OCI-LY7 (cell line): ENCODE data around the gene ERBB2. TPM values are rescaled to one million over a fixed set of nuclear protein-coding genes. Genes with fewer than 3 reads are reported as not detected.

Experiments
- BruUV-seq: library from RNA; stranded (reverse); fragments of 400-500 nt; replicated peaks from 2 replicates; lab custom pipeline; 2021; lab: Mats Ljungman, UMichigan
- CTCF ChIA-PET: fragments of 300-600 bp; sonication (Branson Sonifier 250); formaldehyde crosslinking; loops from one replicate; lab custom pipeline; 2022; ENCODE audit warnings: antibody characterized with exemption; ENCODE audit not compliant: unreplicated experiment; lab: Charles Lee
- POLR2A ChIA-PET: fragments of 300-600 bp; sonication (Branson Sonifier 250); formaldehyde crosslinking; loops from one replicate; lab custom pipeline; 2022; ENCODE audit warnings: antibody characterized with exemption; lab: Charles Lee
- DNase-seq: peaks from one replicate; pipeline ENCODE4 v3.0.0-alpha.2; 2015; ENCODE audit warnings: low spot score
- H2AFZ ChIP-seq: fragments of 200-600 bp; sonication (generic), shearing (Covaris generic); 2 replicates; pipeline ENCODE4 v1.6.1; 2014; ENCODE audit warnings: mild to moderate bottlenecking, antibody characterized with exemption, low read length, moderate library complexity
- H3K27ac ChIP-seq: fragments of 200-600 bp; sonication (generic); 2 replicates; pipeline ENCODE4 v1.5.1; 2014; ENCODE audit warnings: mixed run types, low read depth, mild to moderate bottlenecking, moderate library complexity, low read length, inconsistent platforms; ENCODE audit not compliant: poor library complexity, severe bottlenecking
- H3K36me3 ChIP-seq: fragments of 200-600 bp; sonication (generic); 2 replicates; pipeline ENCODE4 v1.6.1; 2014; ENCODE audit warnings: mild to moderate bottlenecking, antibody characterized with exemption, low read length, moderate library complexity, mixed read lengths; ENCODE audit not compliant: insufficient read depth
- H3K4me1 ChIP-seq: fragments of 200-600 bp; sonication (generic); 2 replicates; pipeline ENCODE4 v1.5.1; 2014; ENCODE audit warnings: mild to moderate bottlenecking, low read length; ENCODE audit not compliant: insufficient read depth, poor library complexity, severe bottlenecking
- H3K4me2 ChIP-seq: fragments of 200-600 bp; sonication (generic); 2 replicates; pipeline ENCODE4 v1.6.1; 2014; ENCODE audit warnings: mild to moderate bottlenecking, low read length
- H3K4me3 ChIP-seq: fragments of 200-600 bp; sonication (generic); 2 replicates; pipeline ENCODE4 v1.5.1; 2014; ENCODE audit warnings: mild to moderate bottlenecking, low read depth, low read length; ENCODE audit not compliant: poor library complexity, severe bottlenecking
- H3K79me2 ChIP-seq: fragments of 200-600 bp; sonication (generic); 2 replicates; pipeline ENCODE4 v1.6.1; 2016; ENCODE audit warnings: low read depth, mild to moderate bottlenecking, low read length, moderate library complexity, mixed read lengths; ENCODE audit not compliant: insufficient read depth
- H3K9me2 ChIP-seq: fragments of 200-600 bp; sonication (generic); 2 replicates; pipeline ENCODE4 v1.6.1; 2016; ENCODE audit warnings: mild to moderate bottlenecking, low read length, mixed read lengths; ENCODE audit not compliant: insufficient read depth
- H3K9me3 ChIP-seq: fragments of 200-600 bp; sonication (generic); 2 replicates; pipeline ENCODE4 v1.6.1; 2014; ENCODE audit warnings: mild to moderate bottlenecking, mixed run types, low read length, mixed read lengths
- H4K20me1 ChIP-seq: fragments of 200-600 bp; sonication (generic); 2 replicates; pipeline ENCODE4 v1.6.1; 2014; ENCODE audit warnings: mild to moderate bottlenecking, antibody characterized with exemption, low read length, moderate library complexity, mixed read lengths; ENCODE audit not compliant: insufficient read depth
- CTCF ChIP-seq: fragments of 200-600 bp; sonication (generic); conservative IDR thresholded peaks from 2 replicates; pipeline ENCODE4 v1.5.1; 2014; ENCODE audit warnings: mild to moderate bottlenecking, antibody characterized with exemption, low read length, moderate library complexity, mixed read lengths
- EZH2phosphoT487 ChIP-seq: fragments of 200-600 bp; sonication (generic); IDR thresholded peaks from 2 replicates; pipeline ENCODE4 v1.6.1; 2018; ENCODE audit warnings: low read depth, borderline replicate concordance, mild to moderate bottlenecking, mixed run types, antibody characterized with exemption, low read length, moderate library complexity, mixed read lengths
- intact Hi-C: fragments of 100-400 bp; cut with micrococcal nuclease; formaldehyde crosslinking; loops from one replicate; pipeline ENCODE4 v1.10.0; 2022; ENCODE audit not compliant: unreplicated experiment
- total RNA-seq, 2 experiments: library from RNA; depleted of rRNA in 1 of 2; stranded (reverse); fragments of >200 nt in 1 of 2; shearing (Covaris generic) in 1 of 2; gene quantifications; 2 replicates each; pipeline ENCODE4 v1.2.3, GENCODE V29; 2014 to 2022

ERBB2 gene
- total RNA-seq, 2 experiments from 2014 or later: 6.5 to 11.4 TPM

GRCh38 chr17:39735882-39736281 lies 36.0 kb downstream of the ERBB2 start:
- no TSS peak for BruUV-seq
- TF ChIP-seq EZH2phosphoT487 (no peak), CTCF (no peak)
- CTCF ChIA-PET: no interaction called here

GRCh38 chr17:39736319-39737165 lies 36.7 kb downstream of the ERBB2 start:
- DNase-seq: no peak
- Histone ChIP-seq H3K4me3 (no peak overlapping the region), H2AFZ (no peak overlapping the region), H3K79me2 (no peaks in the 10 kb centered on the region), H3K4me2 (no peak overlapping the region), H3K4me1 (peaks cover 32% of the 10 kb centered on the region), H3K9me2 (no peaks in the 10 kb centered on the region), H4K20me1 (no peaks in the 10 kb centered on the region), H3K9me3 (no peaks in the 10 kb centered on the region), H3K36me3 (no peaks in the 10 kb centered on the region), H3K27ac (no peak overlapping the region)
- BruUV-seq: no TSS peak
- intact Hi-C loops: no loop called here
- TF ChIP-seq CTCF (no peak), EZH2phosphoT487 (no peak)
- ChIA-PET CTCF (no interaction called here), POLR2A (interaction anchor here (0.7 kb wide), 1 partner anchor 98 kb away, joined by 8 read pairs; no protein-coding TSS in a partner anchor)

More at GRCh38 chr17:39735882-39736281, 36.0 kb downstream of the ERBB2 start:
- POLR2A ChIA-PET: no interaction called here
- Histone ChIP-seq H3K79me2 (no peaks in the 10 kb centered on the region), H3K4me2 (no peak overlapping the region), H2AFZ (no peak overlapping the region), H3K9me2 (no peaks in the 10 kb centered on the region), H3K4me3 (no peak overlapping the region), H3K4me1 (peaks cover 32% of the 10 kb centered on the region), H4K20me1 (no peaks in the 10 kb centered on the region), H3K27ac (no peak overlapping the region), H3K9me3 (no peaks in the 10 kb centered on the region), H3K36me3 (no peaks in the 10 kb centered on the region)
- intact Hi-C loops: no loop called here
- no peak for DNase-seq

- no peak for DNase-seq
- TF ChIP-seq CTCF (no peak), EZH2phosphoT487 (no peak)
- no peak overlapping the region for H3K4me3 ChIP-seq
- H3K79me2 ChIP-seq: no peaks in the 10 kb centered on the region
- no peaks in the 10 kb centered on the region for H3K36me3 ChIP-seq
- ChIA-PET POLR2A (interaction anchor here (0.7 kb wide), 1 partner anchor 98 kb away, joined by 8 read pairs; no protein-coding TSS in a partner anchor), CTCF (no interaction called here)
- BruUV-seq: no TSS peak
- no peak overlapping the region for H3K4me2 ChIP-seq
- intact Hi-C loops: no loop called here
- peaks cover 32% of the 10 kb centered on the region for H3K4me1 ChIP-seq
- no peaks in the 10 kb centered on the region for H3K9me2 ChIP-seq
- no peaks in the 10 kb centered on the region for H4K20me1 ChIP-seq
- no peaks in the 10 kb centered on the region for H3K9me3 ChIP-seq
- no peak overlapping the region for H3K27ac ChIP-seq
- no peak overlapping the region for H2AFZ ChIP-seq
These were observed 37.4 kb downstream of the ERBB2 start for GRCh38 chr17:39737206-39737759.
